ENCODE measurements around the gene LRRTM3. TPM values are rescaled to one million over a fixed set of nuclear protein-coding genes. Genes with fewer than 3 reads are reported as not detected.

Gene LRRTM3
- total RNA-seq, 1 donor from 2014 or later: not detected

- no peak for DNase-seq (ENCODE audit: low spot score)
- intact Hi-C loops (cut with DNase I): no loop called here
Measured at GRCh38 chr10:67011480-67011879, 85.6 kb downstream of the LRRTM3 start.

DNA sequence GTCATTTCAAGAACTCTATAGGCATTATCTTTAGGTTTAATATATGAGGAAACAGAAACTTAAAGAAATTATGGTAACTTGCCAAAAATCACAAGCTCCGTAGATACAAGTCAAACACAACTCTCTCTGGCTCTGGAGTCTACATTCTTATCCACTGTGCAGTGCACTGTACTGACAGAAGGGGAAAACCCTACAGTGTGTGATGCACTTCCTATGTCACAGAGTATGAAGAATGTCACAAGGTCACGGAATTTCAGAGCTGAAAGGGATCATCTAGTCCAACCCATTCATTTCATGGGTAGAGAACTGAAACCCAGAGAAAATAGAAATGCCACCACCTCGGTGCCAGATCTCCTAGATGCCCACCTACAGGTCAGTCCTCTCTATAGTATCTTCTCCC, 86.1 kb downstream of the LRRTM3 start:
- intact Hi-C loops (cut with DNase I): no loop called here
- no peak for DNase-seq (ENCODE audit: low spot score)

DNA sequence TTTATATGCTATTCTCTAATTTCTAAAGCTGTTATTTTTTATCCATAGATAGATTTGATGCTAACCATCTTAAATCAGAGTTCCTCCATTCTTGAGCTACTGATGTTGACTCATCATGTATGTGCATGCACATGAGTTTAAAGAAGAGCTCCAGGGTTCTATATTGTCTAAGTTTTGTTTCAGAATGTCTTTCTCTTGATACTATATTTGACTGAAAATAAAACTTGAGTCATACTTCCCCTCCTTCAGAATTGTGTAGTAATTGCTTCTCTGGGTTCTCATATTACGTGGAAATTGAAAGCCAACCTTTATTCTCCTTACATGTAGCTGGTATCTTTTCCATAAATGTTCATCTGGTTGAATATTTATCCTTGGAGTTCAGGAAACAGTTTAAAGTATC, 89.4 kb downstream of the LRRTM3 start:
- intact Hi-C loops (cut with DNase I): no loop called here
- DNase-seq (ENCODE audit: low spot score): no peak

DNA sequence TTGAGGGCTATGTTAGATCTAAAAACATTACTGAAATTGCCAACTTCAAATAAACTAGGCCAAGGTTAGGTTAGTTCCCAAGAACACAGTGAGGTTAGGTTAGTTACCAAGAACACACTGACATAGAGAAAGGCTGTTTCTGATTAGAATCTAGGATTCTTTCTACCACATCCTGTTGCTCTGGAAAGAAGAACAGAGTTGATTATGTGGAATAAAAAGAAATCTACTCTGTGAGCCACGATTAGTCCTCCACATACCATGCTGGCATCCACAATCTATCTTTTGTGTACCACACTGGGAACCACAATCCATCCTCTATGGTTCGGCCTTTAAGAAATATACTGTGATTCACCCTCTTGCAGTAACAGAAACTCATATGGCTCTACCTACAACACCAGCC, 91.4 kb downstream of the LRRTM3 start:
- intact Hi-C loops (cut with DNase I): no loop called here
- DNase-seq (ENCODE audit: low spot score): no peak

DNA sequence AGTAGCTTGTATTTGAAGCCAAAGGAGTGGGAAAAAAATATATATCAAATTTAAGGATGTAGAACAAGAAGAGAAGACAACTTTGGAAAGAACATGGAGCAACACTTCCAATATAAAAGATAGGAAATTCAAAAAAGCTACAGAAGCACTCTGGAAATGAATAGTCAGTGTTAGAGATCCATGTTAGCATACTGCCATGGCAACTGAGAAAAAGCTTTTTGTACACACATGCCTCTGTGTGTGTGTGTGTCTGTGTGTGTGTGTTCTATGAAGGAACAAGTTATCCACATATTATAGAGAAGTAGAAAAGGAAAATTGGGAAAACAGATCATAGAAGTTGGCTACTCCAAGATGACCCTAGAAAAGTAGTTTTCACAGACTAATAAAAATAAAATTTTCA, 96.3 kb downstream of the LRRTM3 start:
- intact Hi-C loops (cut with DNase I): no loop called here
- DNase-seq (ENCODE audit: low spot score): no peak

GRCh38 chr10:67033878-67034277, 108.0 kb downstream of the LRRTM3 start:
- intact Hi-C loops (cut with DNase I): no loop called here
- DNase-seq (ENCODE audit: low spot score): no peak

DNA sequence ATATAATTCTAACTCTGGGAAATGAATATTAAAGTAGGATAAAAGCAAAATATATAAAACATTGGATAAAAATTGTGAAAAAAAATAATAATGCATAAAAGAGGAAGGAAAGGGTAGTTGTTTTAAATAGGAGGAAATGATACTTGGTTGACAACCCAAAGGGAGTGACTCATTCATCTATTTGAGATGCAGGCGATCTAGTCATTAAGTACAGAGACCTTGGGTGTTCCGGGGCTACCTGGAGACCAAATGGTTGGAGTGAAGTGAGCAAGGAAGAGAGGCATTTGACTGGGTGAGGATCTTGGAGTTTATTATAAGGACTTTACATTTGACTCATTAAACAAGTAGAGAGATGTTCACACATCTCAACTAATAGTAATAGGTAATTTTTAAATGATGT, 111.0 kb downstream of the LRRTM3 start:
- intact Hi-C loops (cut with DNase I): no loop called here
- no peak for DNase-seq (ENCODE audit: low spot score)

- intact Hi-C loops (cut with DNase I): no loop called here
- DNase-seq (ENCODE audit: low spot score): no peak
Measured at GRCh38 chr10:67043041-67043440, 117.2 kb downstream of the LRRTM3 start.

GRCh38 chr10:67045404-67045803, 119.6 kb downstream of the LRRTM3 start:
- intact Hi-C loops (cut with DNase I): no loop called here
- no peak for DNase-seq (ENCODE audit: low spot score)

DNA sequence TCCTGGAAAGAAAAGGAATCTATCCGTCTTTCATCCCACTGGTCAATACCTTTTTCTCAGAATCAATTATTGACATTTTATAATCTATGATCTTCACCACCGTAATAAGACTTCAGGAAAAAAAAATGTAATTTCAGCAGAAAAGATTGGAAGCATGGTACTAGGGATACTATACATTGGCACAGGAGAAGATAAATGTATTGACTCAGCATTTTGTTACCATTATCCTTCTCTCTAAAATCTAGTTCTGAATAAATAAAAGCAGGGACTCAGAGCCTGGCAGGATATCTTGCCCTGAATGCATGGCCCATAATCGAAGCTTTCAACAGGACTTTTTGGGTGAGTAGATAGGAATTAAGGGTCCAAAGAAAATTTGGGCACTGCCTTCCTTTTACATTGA, 120.7 kb downstream of the LRRTM3 start:
- intact Hi-C loops (cut with DNase I): no loop called here
- no peak for DNase-seq (ENCODE audit: low spot score)

DNA sequence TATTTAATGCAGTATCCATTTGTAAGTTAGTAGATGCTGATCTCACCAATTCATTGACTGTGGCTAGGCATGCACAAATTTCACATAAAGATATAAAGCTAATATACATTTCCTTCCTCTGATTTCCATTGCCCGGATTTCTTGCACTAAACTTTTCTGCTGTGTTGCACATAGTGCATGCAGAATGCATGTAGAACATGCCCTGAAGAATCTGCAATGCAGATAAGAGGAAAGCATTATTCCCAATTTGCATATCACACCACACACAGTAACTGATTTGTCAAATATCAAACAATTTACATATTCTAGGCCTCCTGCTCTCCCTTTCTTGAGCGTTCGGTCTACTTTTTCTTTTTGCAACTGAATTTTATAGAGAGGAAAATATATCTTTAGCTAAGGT, 124.2 kb downstream of the LRRTM3 start:
- DNase-seq (ENCODE audit: low spot score): no peak
- intact Hi-C loops (cut with DNase I): no loop called here

GRCh38 chr10:67050415-67050814, 124.6 kb downstream of the LRRTM3 start:
- DNase-seq (ENCODE audit: low spot score): no peak
- intact Hi-C loops (cut with DNase I): no loop called here

- DNase-seq (ENCODE audit: low spot score): no peak
- intact Hi-C loops (cut with DNase I): no loop called here
Measured at GRCh38 chr10:67072654-67073053, 146.8 kb downstream of the LRRTM3 start.

DNA sequence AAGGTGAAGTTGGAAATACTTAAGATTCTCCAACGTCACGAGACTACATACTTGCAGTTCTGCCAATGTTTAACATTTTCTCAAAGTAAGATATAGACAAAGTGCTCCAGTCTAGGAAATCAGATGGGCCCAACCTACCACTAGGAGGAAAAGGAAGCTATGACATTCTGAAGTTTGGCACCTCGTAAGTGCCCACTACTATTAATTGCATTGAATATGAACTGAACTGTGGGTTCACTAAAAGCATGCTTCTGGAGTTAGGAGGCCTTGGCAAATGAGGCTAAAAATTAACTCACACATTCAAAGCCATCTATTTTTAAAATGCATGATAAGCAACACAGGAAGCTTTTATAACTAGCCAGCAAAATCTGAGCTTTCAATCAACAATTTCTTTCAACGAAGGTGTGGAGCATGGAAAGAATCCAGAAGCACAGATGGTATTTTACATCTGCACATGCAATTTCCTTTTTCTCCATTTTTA, 149.7 kb downstream of the LRRTM3 start:
- intact Hi-C loops (cut with DNase I): no loop called here
- DNase-seq (ENCODE audit: low spot score): no peak

DNA sequence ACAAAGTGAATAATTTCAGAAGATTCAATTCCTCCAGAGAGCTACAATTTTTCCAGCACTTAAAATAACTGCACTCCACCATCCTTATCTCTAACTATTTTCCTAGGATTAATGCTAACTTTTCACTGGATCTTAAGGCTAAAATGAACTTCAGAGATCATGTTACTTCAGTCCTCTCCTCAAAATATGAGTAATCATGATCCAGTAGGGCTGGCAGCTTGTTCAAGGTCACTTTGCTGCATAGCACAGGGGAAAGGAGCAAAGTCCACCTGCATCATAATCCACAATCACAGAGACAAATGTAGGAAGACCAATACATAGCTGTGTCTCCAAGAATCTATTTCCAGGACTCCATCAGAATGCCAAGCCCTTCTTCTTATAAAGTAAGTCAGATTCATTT, 150.3 kb downstream of the LRRTM3 start:
- DNase-seq (ENCODE audit: low spot score): no peak
- intact Hi-C loops (cut with DNase I): no loop called here

DNA sequence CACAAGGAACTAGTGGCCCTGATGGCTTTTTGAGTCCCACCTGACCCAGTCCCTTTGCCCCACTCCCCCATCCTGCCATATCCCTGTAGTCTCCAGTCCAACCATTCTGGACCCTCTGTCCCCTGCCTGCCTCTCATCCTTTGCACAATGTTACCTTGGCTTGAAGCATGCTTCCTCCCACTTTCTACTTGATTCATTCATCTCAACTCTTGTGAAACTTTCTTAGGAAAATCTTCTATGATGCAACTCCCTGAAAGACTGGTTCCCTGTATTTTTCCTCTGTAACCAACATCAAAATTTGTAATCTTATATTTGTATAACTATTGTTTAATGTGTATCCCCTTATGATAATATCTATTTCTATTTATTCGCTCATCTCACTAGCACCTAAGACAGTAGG, 151.5 kb downstream of the LRRTM3 start:
- intact Hi-C loops (cut with DNase I): no loop called here
- no peak for DNase-seq (ENCODE audit: low spot score)

GRCh38 chr10:67079126-67079525, 153.3 kb downstream of the LRRTM3 start:
- intact Hi-C loops (cut with DNase I): no loop called here
- DNase-seq (ENCODE audit: low spot score): no peak

GRCh38 chr10:67086327-67087134, 160.7 kb downstream of the LRRTM3 start:
- no peak for DNase-seq (ENCODE audit: low spot score)
- intact Hi-C loops (cut with DNase I): no loop called here

DNA sequence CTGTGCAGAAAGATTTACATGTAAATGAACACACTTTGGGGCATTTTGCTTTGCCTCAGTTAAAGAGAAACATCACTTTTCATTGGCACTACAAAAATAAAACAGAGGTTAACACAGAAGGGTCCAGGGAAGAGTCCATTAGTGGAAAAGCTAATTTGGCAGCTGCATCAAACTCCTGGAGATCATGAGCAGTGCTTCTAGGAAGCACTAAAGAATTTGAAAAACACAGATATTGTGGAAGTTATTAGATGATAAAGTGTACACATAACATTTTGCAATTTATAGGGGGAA, 161.2 kb downstream of the LRRTM3 start:
- no peak for DNase-seq (ENCODE audit: low spot score)
- intact Hi-C loops (cut with DNase I): no loop called here

GRCh38 chr10:67088036-67088435, 162.2 kb downstream of the LRRTM3 start:
- DNase-seq (ENCODE audit: low spot score): no peak
- intact Hi-C loops (cut with DNase I): no loop called here

DNA sequence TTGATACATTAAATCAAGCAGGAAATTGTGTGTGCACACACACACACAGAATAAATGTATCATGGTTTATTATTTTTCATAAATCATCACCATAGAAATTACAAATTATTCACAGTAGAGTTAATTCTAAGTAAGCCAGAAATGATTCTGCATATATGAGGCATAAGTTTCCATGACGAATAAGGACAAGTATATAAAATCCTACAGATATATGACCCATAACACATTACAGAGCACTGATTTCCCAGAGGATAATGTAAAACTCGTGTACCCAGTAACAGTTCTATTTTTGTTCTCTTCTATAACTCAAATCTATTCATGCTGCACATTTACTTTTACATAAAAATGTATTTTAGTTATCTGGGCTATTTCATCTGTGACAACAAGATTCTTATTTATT, 169.7 kb downstream of the LRRTM3 start:
- intact Hi-C loops (cut with DNase I): no loop called here
- no peak for DNase-seq (ENCODE audit: low spot score)

GRCh38 chr10:67098461-67098860, 172.6 kb downstream of the LRRTM3 start:
- no peak for DNase-seq (ENCODE audit: low spot score)
- intact Hi-C loops (cut with DNase I): no loop called here
